Stimulated activated naive B cell treated with anti-CD40 and anti-IgM and Interleukin-4, amounts not matched to agents 10 μg/mL and 1 μg/mL and 100 μg/mL, for 72 hours (primary cell): ENCODE results near the gene AKAP8L.

Experiments used
- ATAC-seq, 2 donors: fragments of 150-1000 bp; cut with Tn5 transposase; replicated peaks; 2 replicates each; pipeline ENCODE4 v1.10.0; 2021; ENCODE audit warnings: moderate library complexity in 1 of 2
- DNase-seq: peaks from one replicate; pipeline ENCODE4 v3.0.0; 2021
- H3K27ac Mint-ChIP-seq: one replicate; pipeline ENCODE4 v1.8.0; 2022; ENCODE audit warnings: mild to moderate bottlenecking, mixed read lengths
- H3K27me3 Mint-ChIP-seq, 2 donors: one replicate each; pipeline ENCODE4 v1.8.0; 2022; ENCODE audit warnings: mixed read lengths in 2 of 2
- H3K36me3 Mint-ChIP-seq, 2 donors: one replicate each; pipeline ENCODE4 v1.8.0; 2022; ENCODE audit warnings: mixed read lengths in 2 of 2, mild to moderate bottlenecking in 1 of 2
- H3K4me1 Mint-ChIP-seq, 2 donors: one replicate each; pipeline ENCODE4 v1.8.0; 2022; ENCODE audit warnings: mixed read lengths in 2 of 2, mild to moderate bottlenecking in 1 of 2
- H3K4me3 Mint-ChIP-seq, 2 donors: one replicate each; pipeline ENCODE4 v1.8.0; 2022; ENCODE audit warnings: mild to moderate bottlenecking in 2 of 2, mixed read lengths in 2 of 2, moderate library complexity in 1 of 2
- H3K9me3 Mint-ChIP-seq, 2 donors: one replicate each; pipeline ENCODE4 v1.8.0; 2022; ENCODE audit warnings: mixed read lengths in 2 of 2, mild to moderate bottlenecking in 1 of 2

The AKAP8L gene

GRCh38 chr19:15379999-15380647, 38.7 kb downstream of the AKAP8L start:
- Mint-ChIP-seq H3K36me3 (peaks cover 8 to 30% of the 10 kb centered on the region in 2 donors), H3K4me1 (peaks cover 30 to 38% of the 10 kb centered on the region in 2 donors)

GRCh38 chr19:15379083-15379998, 39.4 kb downstream of the AKAP8L start, which contains the start of gene AKAP8:
TSS of gene AKAP8 (minus strand) at chr19:15379787. CDS start at chr19:15379731, 56 bp downstream.
- peak within 1 kb of the TSS; percentile 100 for H3K27ac Mint-ChIP-seq
- H3K27me3 Mint-ChIP-seq: no peaks in the 10 kb centered on the region
- peaks cover 11 to 35% of the 10 kb centered on the region in 2 donors for H3K36me3 Mint-ChIP-seq
- ATAC-seq (peak; percentile 89 to 92), DNase-seq (peak; percentile 98)
- H3K4me3 Mint-ChIP-seq: peak within 1 kb of the TSS; percentile 91 to 99
- no peaks in the 10 kb centered on the region for H3K9me3 Mint-ChIP-seq
- peaks cover 32 to 44% of the 10 kb centered on the region in 2 donors for H3K4me1 Mint-ChIP-seq

More at GRCh38 chr19:15379999-15380647, 38.7 kb downstream of the AKAP8L start:
- Mint-ChIP-seq H3K9me3 (no peaks in the 10 kb centered on the region), H3K27me3 (no peaks in the 10 kb centered on the region), H3K4me3 (peak overlapping the region; percentile 91 to 99), H3K27ac (peak overlapping the region; percentile 100)
- DNase-seq: no peak
- peak; percentile 29 for ATAC-seq

- no peaks in the 10 kb centered on the region for H3K9me3 Mint-ChIP-seq
- peaks cover 16 to 38% of the 10 kb centered on the region in 2 donors for H3K36me3 Mint-ChIP-seq
- peak overlapping the region; percentile 100 for H3K27ac Mint-ChIP-seq
- DNase-seq (no peak), ATAC-seq (peak in 1 of 2 donors; percentile 14)
- peaks cover 35 to 49% of the 10 kb centered on the region in 2 donors for H3K4me1 Mint-ChIP-seq
- peak overlapping the region; percentile 91 to 99 for H3K4me3 Mint-ChIP-seq
- H3K27me3 Mint-ChIP-seq: no peaks in the 10 kb centered on the region
These were observed 40.2 kb downstream of the AKAP8L start for GRCh38 chr19:15378534-15379082.

GRCh38 chr19:15374796-15375440, 43.9 kb downstream of the AKAP8L start:
- ATAC-seq (no peak), DNase-seq (no peak)
- Mint-ChIP-seq H3K27ac (peak overlapping the region; percentile 67), H3K36me3 (peaks cover 16 to 50% of the 10 kb centered on the region in 2 donors), H3K27me3 (no peaks in the 10 kb centered on the region), H3K9me3 (no peaks in the 10 kb centered on the region), H3K4me1 (peaks cover 24 to 33% of the 10 kb centered on the region in 2 donors), H3K4me3 (no peak overlapping the region)

GRCh38 chr19:15374105-15374651, 44.6 kb downstream of the AKAP8L start:
- Mint-ChIP-seq H3K4me3 (no peak overlapping the region), H3K36me3 (peaks cover 21 to 49% of the 10 kb centered on the region in 2 donors), H3K4me1 (peaks cover 24 to 33% of the 10 kb centered on the region in 2 donors), H3K27ac (peak overlapping the region; percentile 67), H3K27me3 (no peaks in the 10 kb centered on the region), H3K9me3 (no peaks in the 10 kb centered on the region)
- ATAC-seq (no peak), DNase-seq (no peak)

- Mint-ChIP-seq H3K4me3 (no peak overlapping the region), H3K4me1 (peaks cover 25 to 36% of the 10 kb centered on the region in 2 donors), H3K27me3 (no peaks in the 10 kb centered on the region), H3K27ac (peak overlapping the region; percentile 25), H3K36me3 (peaks cover 25 to 53% of the 10 kb centered on the region in 2 donors), H3K9me3 (no peaks in the 10 kb centered on the region)
- DNase-seq (no peak), ATAC-seq (no peak)
These were observed 45.1 kb downstream of the AKAP8L start for GRCh38 chr19:15373644-15374043.

GRCh38 chr19:15372891-15373301, 45.9 kb downstream of the AKAP8L start:
- no peaks in the 10 kb centered on the region for H3K27me3 Mint-ChIP-seq
- H3K9me3 Mint-ChIP-seq: no peaks in the 10 kb centered on the region
- H3K4me3 Mint-ChIP-seq: no peak overlapping the region
- peaks cover 24 to 39% of the 10 kb centered on the region in 2 donors for H3K4me1 Mint-ChIP-seq
- peaks cover 32 to 54% of the 10 kb centered on the region in 2 donors for H3K36me3 Mint-ChIP-seq
- no peak for ATAC-seq
- no peak for DNase-seq
- peak overlapping the region; percentile 76 for H3K27ac Mint-ChIP-seq

- ATAC-seq (no peak), DNase-seq (no peak)
- Mint-ChIP-seq H3K27ac (no peak overlapping the region), H3K9me3 (no peaks in the 10 kb centered on the region), H3K27me3 (no peaks in the 10 kb centered on the region), H3K4me3 (no peak overlapping the region), H3K36me3 (peaks cover 34 to 54% of the 10 kb centered on the region in 2 donors), H3K4me1 (peaks cover 24 to 39% of the 10 kb centered on the region in 2 donors)
These were observed 46.3 kb downstream of the AKAP8L start for GRCh38 chr19:15372470-15372869.

GRCh38 chr19:15371786-15372380, 46.9 kb downstream of the AKAP8L start:
- Mint-ChIP-seq H3K36me3 (peaks cover 34 to 54% of the 10 kb centered on the region in 2 donors), H3K4me3 (no peak overlapping the region), H3K9me3 (no peaks in the 10 kb centered on the region), H3K27me3 (no peaks in the 10 kb centered on the region), H3K27ac (no peak overlapping the region), H3K4me1 (peaks cover 23 to 36% of the 10 kb centered on the region in 2 donors)
- DNase-seq: no peak
- no peak for ATAC-seq

GRCh38 chr19:15371119-15371518, 47.7 kb downstream of the AKAP8L start:
- no peak for ATAC-seq
- Mint-ChIP-seq H3K27me3 (no peaks in the 10 kb centered on the region), H3K27ac (no peak overlapping the region)

GRCh38 chr19:15369594-15369891, 49.2 kb downstream of the AKAP8L start:
- Mint-ChIP-seq H3K27me3 (no peaks in the 10 kb centered on the region), H3K9me3 (no peaks in the 10 kb centered on the region), H3K4me3 (no peak overlapping the region), H3K4me1 (peaks cover 19 to 27% of the 10 kb centered on the region in 2 donors), H3K27ac (no peak overlapping the region), H3K36me3 (peaks cover 45 to 55% of the 10 kb centered on the region in 2 donors)
- DNase-seq (no peak), ATAC-seq (no peak)

More at GRCh38 chr19:15371119-15371518, 47.7 kb downstream of the AKAP8L start:
- Mint-ChIP-seq H3K9me3 (no peaks in the 10 kb centered on the region), H3K4me1 (peaks cover 19 to 31% of the 10 kb centered on the region in 2 donors), H3K4me3 (no peak overlapping the region), H3K36me3 (peaks cover 34 to 51% of the 10 kb centered on the region in 2 donors)
- DNase-seq: no peak

GRCh38 chr19:15368798-15369593, 49.8 kb downstream of the AKAP8L start:
- Mint-ChIP-seq H3K4me3 (no peak overlapping the region), H3K36me3 (peaks cover 44 to 54% of the 10 kb centered on the region in 2 donors), H3K9me3 (no peaks in the 10 kb centered on the region), H3K4me1 (peaks cover 18 to 24% of the 10 kb centered on the region in 2 donors), H3K27me3 (no peaks in the 10 kb centered on the region), H3K27ac (peak overlapping the region; percentile 42)
- no peak for DNase-seq
- no peak for ATAC-seq
